GM19240 (cell line): Measurements from ENCODE around the gene RPN2.

Experiments used
- DNase-seq: peaks from one replicate; pipeline ENCODE4 v3.0.0; 2011; ENCODE audit warnings: low spot score; ENCODE audit not compliant: insufficient read length

The RPN2 gene

DNA sequence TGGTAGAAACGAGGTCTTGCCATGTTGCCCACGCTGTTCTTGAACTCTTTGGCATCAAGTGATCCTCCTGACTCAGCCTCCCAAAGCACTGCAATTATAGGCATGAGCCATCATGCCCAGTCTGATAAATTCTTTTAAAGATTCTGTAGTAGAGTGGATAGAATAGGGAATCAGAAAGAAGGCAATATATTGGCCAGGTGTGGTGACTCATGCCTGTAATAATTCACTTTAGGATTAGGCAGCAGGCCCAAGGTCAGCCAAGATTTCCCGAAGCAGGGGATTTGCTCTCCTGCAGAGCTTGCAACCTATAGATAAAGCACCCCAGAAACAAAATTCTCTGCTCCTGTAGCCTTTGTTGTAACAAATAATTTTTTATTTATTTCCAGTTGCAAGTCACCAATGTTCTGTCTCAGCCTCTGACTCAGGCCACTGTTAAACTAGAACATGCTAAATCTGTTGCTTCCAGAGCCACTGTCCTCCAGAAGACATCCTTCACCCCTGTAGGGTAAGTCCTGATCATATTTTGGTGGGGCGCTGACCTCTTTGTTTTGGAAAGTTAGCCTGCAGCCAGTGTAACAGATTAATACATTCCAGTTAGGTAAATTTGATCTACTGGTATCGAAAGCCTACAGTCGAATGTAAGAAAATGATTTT, 30.7 kb downstream of the RPN2 start:
- DNase-seq, result no peak

GRCh38 chr20:37218441-37218840, 39.3 kb downstream of the RPN2 start:
- DNase-seq, result no peak

GRCh38 chr20:37218976-37219375, 39.8 kb downstream of the RPN2 start:
- DNase-seq, result no peak

DNA sequence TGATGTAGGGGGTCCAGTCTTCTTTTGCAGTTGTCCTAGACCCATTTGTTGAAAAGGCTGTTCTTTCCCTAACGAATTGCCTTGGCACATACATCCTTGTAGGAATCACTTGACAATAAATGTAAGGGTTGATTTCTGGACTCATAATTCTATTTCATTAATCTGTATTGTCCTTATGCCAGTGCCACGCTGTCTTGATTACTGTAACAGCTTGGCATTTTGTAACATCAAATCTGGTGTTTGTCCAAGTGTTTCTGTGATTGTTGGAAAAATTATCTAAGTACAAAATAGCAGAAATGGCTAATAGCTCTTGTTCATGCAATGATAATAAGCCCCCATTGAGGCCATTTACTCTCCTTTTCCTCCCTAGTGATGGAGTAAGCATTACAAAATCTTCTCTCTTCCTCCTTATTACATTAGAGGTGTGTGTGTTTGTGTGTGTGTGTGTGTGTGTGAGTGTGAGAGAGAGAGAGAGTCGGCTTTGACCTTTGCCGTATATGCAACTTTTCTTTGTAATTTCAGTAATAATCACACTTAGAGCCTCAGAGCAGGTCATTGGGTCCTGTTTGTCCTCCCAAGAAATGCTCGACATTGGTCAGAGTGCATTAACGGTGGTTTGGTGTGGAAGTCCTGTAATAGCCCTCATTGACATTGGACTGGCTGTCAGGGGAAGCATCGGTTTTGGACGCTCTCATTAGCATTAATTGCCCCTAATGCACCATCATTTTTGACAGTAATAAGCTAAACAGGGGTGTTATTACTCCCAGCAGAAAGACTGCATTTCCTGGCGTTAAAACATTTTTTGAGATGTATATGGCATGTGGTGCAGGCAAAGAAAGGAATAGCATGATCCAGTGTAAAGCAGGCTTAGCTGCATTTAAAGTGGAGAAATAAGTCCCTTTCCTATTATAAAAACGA, 40.9 kb downstream of the RPN2 start:
- no peak for DNase-seq

GRCh38 chr20:37220731-37221130, 41.6 kb downstream of the RPN2 start:
- no peak for DNase-seq

DNA sequence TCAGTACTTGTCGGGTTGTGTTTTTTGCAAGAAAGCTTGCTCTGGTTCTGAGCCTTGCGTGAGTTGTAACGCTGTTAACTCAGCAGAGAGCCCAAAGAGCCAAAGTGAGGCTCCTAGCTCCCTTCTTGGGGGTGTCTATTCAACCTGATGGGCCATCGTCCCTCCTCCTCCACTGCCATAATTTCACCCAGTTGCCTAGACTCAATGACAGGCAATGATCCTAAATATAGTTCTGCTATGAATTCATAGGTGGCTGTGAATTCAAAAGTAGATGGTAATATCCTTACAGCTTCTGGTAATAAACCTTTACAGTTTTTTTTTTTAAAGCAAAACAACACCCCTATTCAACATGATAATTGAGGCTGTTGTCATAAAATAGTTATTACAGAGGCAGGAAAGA, 43.0 kb downstream of the RPN2 start:
- DNase-seq, result no peak

DNA sequence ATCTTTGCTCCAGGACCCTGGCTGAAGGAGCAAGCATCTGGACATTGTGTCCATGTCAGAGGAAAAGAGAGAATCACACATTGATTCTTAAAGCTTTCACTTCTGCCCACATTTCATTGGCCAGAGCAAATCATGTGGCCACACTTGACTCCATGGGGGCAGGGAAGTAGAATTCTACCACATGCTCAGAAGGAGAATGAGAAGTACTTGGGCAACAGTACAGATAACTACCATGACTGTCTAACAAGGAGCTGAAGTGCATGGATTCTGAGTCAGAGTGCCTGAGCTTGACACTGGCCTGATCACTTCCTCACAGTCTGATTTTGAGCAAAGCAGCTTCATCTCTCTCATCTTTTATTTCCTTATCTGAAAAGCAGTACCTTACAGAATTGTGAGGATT, 43.9 kb downstream of the RPN2 start:
- DNase-seq, result no peak

DNA sequence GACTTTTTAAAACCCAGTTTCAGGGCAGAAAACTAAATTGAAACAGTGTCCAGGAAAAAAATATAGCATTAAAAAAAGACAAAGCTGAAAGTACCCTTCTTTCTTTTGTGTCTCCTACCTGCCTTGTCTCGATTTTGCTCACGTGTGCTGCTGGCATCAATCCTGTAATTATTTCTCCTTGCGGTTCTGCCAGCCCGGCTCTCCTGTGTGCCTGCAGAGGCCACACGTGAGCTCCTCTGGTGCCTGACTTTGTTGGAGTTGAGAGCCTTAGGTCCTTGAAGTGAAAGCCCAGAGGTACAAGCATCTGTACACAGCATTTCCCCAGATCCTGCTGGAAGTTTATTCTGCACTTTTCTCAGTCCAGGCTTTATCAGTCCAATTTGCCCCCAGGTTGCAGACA, 46.0 kb downstream of the RPN2 start:
- no peak for DNase-seq

DNA sequence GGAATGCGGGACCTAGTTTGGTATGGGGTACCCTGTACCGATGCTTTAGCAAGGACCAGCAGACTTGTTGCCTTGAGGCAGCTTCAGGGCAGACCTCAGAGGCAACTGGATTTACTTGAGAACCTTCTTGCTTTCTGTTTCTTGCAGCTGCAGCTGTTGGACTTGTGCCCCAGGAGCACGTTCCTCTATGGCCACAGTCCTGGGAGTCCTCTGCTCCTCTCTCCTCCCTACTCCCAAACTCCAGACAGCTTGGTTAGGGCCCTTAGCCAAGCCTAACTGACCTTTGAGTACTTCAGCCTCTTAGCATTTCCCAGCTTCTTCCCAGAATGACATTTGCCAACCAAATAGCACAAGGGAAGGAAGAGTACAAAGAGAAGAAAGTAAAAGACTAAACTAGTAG, 47.8 kb downstream of the RPN2 start:
- no peak for DNase-seq

- DNase-seq, result no peak
Measured at GRCh38 chr20:37228082-37228481, 49.0 kb downstream of the RPN2 start.

- DNase-seq, result no peak
Measured at GRCh38 chr20:37228656-37229055, 49.5 kb downstream of the RPN2 start.

GRCh38 chr20:37229357-37229756, 50.2 kb downstream of the RPN2 start:
- DNase-seq, result no peak

DNA sequence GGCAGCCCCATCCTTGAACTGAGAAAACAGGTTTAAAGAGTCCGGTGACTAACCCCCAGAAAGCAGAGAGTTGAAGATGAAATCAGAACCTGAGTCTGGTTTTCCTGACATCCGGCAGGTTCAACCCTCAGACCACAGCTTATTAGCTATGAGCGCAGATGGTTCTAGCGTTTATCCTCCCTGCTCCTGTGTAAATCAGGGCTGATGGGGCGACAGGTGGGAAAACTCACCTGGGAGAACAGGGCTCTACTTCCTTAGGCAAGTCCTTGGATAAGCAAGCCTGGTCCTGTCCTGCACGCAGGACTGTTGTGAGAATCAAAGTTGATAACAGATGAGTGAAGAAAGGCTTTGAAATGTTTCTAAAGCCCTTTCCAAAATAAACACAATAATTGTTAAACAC, 51.1 kb downstream of the RPN2 start:
- no peak for DNase-seq

GRCh38 chr20:37231947-37232630, 53.0 kb downstream of the RPN2 start:
- DNase-seq, result no peak

DNA sequence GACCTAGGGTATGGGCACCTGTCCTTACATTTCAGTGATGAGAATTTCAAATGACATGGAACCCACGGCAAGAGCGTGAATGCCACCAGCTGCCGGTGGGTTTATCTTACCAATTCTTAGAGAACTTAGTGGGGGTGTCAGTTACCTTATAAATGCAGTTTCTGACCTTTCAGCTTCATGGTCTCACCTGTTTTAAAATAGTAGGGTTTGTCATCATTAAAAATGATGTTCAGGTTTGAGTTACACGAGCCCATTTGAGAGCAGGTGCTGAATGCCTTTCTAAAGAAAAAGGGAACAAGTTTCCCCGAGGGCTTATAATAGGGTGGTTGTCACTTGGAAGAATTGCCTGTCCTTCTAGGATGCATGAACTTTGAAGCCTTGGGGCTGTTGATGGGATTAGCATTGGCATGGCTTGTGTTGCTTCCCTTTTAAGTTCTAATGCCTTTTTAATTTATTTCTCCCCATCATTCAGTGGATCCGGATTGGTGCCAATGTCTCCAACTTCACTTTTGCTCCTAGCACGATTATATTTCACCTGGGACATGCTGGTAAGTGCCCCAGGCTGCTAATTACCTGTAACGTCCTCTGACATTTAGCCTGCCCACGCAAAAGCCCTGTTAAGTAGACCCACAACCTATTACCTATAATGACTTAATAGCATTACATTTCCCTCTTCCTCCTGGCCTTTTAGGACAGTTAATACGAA, 54.6 kb downstream of the RPN2 start:
- no peak for DNase-seq

- DNase-seq, result no peak
Measured at GRCh38 chr20:37234254-37234581, 55.1 kb downstream of the RPN2 start.

DNA sequence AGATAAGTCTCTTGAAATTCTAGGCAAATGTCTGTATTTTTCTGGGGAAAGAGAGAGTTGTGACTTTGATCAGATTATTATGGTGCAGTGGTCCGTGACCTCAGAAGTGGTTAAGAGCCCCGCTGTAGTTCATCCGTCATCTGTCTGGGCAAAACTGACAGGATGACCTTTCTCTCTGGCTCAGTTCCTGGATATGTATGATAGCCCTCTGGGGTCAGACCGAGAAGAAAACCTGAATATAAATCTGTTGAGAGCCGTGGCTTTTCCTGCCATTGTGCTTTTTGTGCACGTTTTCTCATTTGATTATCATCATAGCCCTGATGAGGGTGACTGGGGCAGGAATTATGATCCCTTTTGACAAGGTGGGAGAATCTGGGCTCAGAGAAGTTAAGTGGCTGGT, 55.9 kb downstream of the RPN2 start:
- no peak for DNase-seq

DNA sequence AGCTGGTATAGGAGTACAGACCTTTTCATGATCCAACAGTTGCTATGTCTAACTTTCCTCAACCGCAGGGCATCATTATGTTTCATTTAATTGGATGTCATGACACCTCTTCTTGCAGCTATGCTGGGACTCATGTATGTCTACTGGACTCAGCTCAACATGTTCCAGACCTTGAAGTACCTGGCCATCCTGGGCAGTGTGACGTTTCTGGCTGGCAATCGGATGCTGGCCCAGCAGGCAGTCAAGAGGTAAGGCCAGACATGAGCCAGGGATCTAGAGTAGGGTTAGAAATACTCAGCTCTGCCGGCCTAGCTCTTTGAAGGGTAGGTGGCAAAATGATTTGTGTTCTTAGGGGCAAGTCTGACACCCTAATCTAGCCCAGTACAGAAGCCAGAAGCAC, 57.3 kb downstream of the RPN2 start:
- no peak for DNase-seq

GRCh38 chr20:37237656-37238055, 58.5 kb downstream of the RPN2 start:
- DNase-seq, result no peak

GRCh38 chr20:37238426-37238825, 59.3 kb downstream of the RPN2 start:
- DNase-seq, result no peak

- DNase-seq, result no peak
Measured at GRCh38 chr20:37238935-37239451, 59.9 kb downstream of the RPN2 start.
